Brain microvascular endothelial cell (primary cell): ENCODE data around the gene FRAS1.
"Not testable (repeated sequence)": the region's sequence is repeated elsewhere in the genome, so short reads cannot be mapped to it uniquely, and the experiment has no call there.

Source experiments
- DNase-seq: peaks from one replicate; pipeline ENCODE4 v3.0.0-alpha.2; 2020
- H3K27ac ChIP-seq: fragments of 250-450 bp; sonication (Bioruptor Pico); 2 replicates; pipeline ENCODE4 v1.5.1; 2020; ENCODE audit warnings: mild to moderate bottlenecking, moderate library complexity
- H3K27me3 ChIP-seq: fragments of 250-450 bp; sonication (Bioruptor Pico); replicated peaks from 2 replicates; pipeline ENCODE4 v1.5.1; 2020; ENCODE audit warnings: mild to moderate bottlenecking
- H3K36me3 ChIP-seq: fragments of 250-450 bp; sonication (Bioruptor Pico); replicated peaks from 2 replicates; pipeline ENCODE4 v1.5.1; 2020; ENCODE audit warnings: mild to moderate bottlenecking
- H3K4me3 ChIP-seq: 2 replicates; pipeline ENCODE4 v1.5.1; 2011; ENCODE audit warnings: low read depth, mild to moderate bottlenecking, control low read depth, low read length, moderate library complexity
- in situ Hi-C: cut with HindIII; loops from 2 replicates; pipeline ENCODE4 v1.10.0; 2017; ENCODE audit warnings: low sequenced_read_pairs, low pct_ligation_motif_present
- TF ChIP-seq, protein P1 (sequence below): IDR thresholded peaks from 2 replicates; pipeline ENCODE4 v1.5.1; 2011; ENCODE audit warnings: low read depth, mild to moderate bottlenecking, moderate library complexity, low read length, control low read depth, inconsistent platforms; ENCODE audit errors: missing control alignments

FRAS1 gene

DNA sequence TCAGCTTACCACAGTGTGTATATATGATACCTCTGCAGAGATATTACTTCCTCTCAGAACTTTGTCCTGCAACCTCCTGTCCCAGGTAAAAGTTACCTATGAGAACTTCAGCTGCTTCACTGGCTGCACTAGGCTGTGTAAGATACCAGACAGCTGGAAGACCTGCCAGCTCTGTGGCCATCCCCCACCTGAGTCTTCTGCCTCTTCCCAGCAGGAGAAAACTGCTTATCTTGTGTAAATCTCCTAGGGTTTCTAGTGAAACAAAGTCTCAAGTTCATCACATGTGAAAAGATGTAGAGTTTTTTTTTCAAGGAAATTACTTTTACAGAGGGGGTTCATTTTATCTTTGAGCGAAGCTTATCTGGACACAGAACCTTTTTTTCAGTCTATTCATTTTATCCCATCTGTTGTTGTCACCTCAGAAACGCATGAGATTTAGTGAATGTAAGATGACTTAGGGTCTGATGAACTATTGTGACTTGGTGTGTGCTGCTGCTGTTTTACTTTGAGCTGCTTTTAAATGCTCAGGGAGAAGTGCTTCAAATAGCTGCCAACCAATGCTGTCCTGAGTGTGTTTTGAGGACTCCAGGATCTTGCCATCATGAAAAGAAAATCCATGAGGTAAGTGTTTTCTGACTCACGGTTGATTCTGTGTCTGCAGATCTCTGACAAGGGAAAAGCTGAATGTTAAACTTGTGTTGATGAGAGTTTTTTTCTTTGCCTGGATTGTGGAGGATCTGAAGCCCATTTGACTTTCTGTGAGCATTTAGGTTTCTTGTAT is 187.8 kb downstream of the FRAS1 start:
- no peaks in the 10 kb centered on the region for H3K36me3 ChIP-seq
- TF ChIP-seq, protein P1, sequence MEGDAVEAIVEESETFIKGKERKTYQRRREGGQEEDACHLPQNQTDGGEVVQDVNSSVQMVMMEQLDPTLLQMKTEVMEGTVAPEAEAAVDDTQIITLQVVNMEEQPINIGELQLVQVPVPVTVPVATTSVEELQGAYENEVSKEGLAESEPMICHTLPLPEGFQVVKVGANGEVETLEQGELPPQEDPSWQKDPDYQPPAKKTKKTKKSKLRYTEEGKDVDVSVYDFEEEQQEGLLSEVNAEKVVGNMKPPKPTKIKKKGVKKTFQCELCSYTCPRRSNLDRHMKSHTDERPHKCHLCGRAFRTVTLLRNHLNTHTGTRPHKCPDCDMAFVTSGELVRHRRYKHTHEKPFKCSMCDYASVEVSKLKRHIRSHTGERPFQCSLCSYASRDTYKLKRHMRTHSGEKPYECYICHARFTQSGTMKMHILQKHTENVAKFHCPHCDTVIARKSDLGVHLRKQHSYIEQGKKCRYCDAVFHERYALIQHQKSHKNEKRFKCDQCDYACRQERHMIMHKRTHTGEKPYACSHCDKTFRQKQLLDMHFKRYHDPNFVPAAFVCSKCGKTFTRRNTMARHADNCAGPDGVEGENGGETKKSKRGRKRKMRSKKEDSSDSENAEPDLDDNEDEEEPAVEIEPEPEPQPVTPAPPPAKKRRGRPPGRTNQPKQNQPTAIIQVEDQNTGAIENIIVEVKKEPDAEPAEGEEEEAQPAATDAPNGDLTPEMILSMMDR: no peak
- no peak for DNase-seq

DNA sequence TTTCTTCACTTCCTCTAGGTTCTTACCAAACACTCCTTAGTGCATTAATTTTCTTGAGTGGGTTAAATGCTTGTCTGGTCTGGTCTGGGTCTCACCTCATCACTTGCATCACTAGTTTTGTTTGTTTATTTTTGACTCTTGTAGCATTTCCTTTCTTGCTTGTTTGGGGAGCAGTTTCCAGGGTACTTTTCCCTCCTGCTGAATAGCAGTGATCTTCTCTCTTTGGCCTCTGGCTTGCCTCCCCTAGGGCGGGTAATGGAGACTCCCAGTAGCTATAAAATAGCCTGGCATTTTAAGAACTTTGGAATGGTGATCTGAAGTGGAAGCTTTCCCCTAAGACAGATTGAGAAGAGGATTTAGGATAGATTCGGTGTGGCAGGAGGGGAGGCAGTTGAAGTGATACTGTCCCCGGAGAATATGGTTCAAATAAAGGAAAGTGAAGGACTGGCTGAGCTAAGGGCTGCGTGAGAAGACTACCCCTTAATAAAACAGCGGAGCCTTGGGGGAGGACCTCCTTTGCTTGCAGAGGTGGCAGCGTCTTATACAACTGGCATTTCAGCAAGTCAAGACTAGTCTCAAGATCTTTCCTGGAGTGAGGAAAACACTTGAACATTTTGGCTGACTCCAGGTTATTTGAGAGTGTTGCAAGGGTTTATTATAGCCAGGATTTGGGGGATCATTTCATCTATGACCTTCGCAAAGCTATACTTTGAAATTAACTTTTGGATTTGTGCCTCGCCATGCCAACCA is 190.6 kb downstream of the FRAS1 start:
- no peak for DNase-seq
- TF ChIP-seq, protein P1: no peak
- in situ Hi-C loops: no loop called here
- Histone ChIP-seq H3K36me3 (no peaks in the 10 kb centered on the region), H3K27me3 (no peaks in the 10 kb centered on the region), H3K27ac (no peak overlapping the region), H3K4me3 (no peak overlapping the region)

More for the DNA sequence above, 187.8 kb downstream of the FRAS1 start:
- Histone ChIP-seq H3K4me3 (no peak overlapping the region), H3K27me3 (no peaks in the 10 kb centered on the region), H3K27ac (no peak overlapping the region)
- in situ Hi-C loops: no loop called here

DNA sequence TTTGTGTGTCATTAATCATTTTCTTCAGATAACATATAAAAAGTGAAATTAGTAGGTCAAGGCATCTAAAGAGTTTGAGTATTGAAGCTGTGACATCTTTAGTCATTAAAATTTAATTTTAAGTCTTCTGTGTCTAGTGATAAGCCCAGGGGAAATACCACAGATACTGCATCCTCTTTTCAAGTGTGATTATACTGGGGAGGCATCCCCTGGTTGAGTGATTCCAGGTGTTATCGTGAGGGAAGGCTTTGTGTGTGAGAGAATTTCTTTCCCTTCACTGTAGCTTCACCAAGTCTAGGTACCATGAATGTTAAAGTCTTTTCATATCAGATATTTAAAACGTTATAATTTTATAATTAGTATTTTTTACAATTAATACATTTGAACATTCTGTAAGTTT is 193.4 kb downstream of the FRAS1 start:
- no peak overlapping the region for H3K4me3 ChIP-seq
- no peak for DNase-seq
- no peaks in the 10 kb centered on the region for H3K36me3 ChIP-seq
- in situ Hi-C loops: no loop called here
- no peaks in the 10 kb centered on the region for H3K27me3 ChIP-seq
- TF ChIP-seq, protein P1: no peak
- H3K27ac ChIP-seq: no peak overlapping the region

DNA sequence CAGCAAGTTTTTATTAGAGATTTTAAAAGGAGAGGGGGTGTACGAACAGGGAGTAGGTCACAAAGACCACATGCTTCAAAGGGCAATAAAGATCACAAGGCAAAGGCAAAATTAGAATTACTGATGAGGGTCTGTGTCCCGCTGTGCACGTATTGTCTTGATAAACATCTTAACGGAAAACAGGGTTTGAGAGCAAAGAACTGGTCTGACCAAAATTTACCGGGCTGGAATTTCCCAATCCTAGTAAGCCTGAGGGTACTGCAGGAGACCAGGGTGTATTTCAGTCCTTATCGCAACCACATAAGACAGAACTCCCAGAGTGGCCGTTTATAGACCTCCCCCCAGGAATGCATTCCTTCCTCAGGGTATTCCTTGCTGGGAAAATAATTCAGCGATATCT is 195.7 kb downstream of the FRAS1 start:
- DNase-seq: not testable (repeated sequence)

DNA sequence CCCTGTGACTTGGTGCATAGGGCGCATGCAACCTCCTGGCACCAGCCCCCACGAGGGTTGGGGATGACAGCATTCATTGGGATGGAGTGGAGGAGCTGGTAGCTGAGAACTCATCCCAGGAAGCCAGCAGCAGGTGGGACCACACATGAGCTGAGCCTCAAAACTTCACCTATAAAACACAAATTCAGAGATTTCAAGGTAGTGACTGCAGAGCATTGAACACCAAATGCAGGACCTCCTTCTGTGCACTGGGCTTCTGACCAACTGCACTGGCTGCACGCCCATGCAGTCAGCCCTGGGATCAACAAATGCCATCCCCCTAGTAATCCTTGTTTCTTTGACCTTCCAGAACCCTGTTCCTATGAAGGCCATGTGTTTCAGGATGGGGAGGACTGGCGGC is 197.8 kb downstream of the FRAS1 start:
- no peak for DNase-seq
- no peaks in the 10 kb centered on the region for H3K36me3 ChIP-seq
- in situ Hi-C loops: no loop called here
- H3K27ac ChIP-seq: no peak overlapping the region
- TF ChIP-seq, protein P1: no peak
- H3K27me3 ChIP-seq: no peaks in the 10 kb centered on the region
- no peak overlapping the region for H3K4me3 ChIP-seq

More for the DNA sequence above, 195.7 kb downstream of the FRAS1 start:
- H3K4me3 ChIP-seq, H3K36me3 ChIP-seq, in situ Hi-C loops, H3K27ac ChIP-seq, H3K27me3 ChIP-seq: not testable (repeated sequence)

DNA sequence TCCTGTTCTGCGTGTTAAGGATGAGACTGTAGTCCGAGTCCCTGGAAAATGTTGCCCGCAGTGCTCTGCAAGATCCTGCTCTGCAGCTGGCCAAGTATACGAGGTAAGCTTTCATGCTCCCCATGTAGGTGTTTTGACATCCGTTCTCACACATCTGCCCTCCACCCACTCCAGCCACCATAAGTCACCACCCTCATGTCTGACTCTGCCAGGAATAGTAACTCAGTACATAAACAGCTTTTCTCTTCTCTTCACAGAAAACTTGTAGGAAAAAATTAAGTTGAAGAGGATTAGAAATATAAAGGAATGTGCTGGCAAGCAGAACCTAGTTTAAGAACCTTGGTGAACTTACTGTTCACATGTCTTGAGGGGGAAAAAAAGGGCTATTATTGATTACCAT is 207.9 kb downstream of the FRAS1 start:
- no peaks in the 10 kb centered on the region for H3K36me3 ChIP-seq
- in situ Hi-C loops: no loop called here
- no peak overlapping the region for H3K27ac ChIP-seq
- TF ChIP-seq, protein P1: no peak
- no peak for DNase-seq
- no peaks in the 10 kb centered on the region for H3K27me3 ChIP-seq
- H3K4me3 ChIP-seq: no peak overlapping the region
